GM21526 (cell line): ENCODE measurements around the gene MAPK9.

Experiments used
- ATAC-seq: cut with Tn5 transposase; IDR thresholded peaks from one replicate; pipeline ENCODE4 v1.9.1; 2021; ENCODE audit warnings: moderate library complexity; ENCODE audit not compliant: unreplicated experiment, low FRiP score

Gene MAPK9

DNA sequence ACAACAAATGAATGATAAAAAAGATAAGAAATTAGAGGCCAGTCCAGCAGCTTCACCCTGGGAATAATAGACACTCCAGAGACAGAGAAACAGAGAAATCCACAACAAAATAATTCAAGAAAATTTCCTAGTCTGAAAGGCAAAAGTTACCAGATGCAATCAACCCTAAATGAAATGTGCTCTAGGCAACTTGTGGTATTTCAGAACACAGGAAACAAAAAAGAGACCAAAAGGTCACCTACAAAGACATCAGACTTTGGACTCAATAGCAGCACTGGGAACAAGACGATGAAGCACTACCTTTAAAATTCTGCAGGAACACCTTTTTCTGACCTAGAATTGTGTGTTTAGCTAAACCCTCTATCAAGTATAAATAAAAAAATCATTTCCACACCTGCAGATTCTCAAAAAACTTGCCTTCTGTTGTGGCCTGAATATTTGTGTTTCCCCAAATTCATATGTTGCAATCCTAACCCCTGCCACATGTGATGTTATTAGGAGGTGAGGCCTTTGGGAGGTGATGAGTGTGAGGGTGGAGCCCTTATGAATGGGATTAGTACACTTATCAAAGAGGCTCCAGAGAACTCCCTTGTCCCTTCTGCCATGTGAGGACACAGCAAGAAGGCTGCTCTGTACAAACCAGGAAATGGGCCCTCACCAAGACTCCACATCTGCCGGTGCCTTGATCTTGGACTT is 5.9 kb upstream of the MAPK9 start:
- ATAC-seq: no peak

DNA sequence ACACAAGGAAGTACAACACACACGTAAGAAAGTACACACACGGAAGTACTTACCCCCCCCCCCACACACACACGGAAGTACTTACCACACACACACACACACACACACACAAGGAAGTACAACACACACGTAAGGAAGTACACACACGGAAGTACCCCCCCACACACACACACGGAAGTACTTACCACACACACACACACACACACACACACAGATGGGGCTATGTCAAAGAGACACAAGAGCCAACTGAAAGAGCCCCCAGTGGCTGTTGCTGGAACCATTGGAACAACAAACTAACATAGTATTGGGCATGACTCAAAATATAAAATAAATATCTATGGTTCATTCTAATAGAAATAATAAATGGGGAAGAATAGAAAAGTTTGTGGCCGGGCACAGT is 4.9 kb upstream of the MAPK9 start:
- ATAC-seq: no peak

DNA sequence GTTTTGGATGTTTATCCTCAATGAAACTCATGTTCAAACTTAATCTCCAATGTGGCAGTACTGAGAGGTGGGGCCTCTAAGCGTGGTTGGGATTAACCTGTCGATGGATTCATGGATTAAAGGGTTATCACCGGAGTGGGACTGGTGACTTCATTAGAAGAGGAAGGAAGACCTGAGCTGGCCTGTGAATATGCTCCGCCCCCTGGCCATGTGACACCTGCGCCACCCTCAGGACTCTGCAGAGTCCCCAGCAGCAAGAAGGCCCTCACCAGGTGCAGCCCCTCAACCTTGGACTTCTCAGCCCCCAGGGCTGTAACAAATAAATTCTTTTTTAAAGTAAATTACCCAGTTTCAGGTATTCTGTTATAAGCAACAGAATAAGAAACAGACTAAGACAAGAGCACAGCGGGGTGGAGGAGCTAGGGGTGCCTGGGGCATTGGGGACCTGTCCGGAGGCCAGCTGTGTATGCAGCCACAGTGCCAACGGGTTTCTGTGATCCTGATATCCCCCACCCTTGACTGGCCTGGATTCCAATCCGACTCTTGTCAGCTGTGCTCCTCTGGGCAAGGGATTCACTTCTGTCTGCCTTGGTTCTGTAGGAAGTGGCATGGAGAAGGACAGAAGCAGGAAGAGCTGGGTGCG is 3.2 kb upstream of the MAPK9 start:
- ATAC-seq: no peak

DNA sequence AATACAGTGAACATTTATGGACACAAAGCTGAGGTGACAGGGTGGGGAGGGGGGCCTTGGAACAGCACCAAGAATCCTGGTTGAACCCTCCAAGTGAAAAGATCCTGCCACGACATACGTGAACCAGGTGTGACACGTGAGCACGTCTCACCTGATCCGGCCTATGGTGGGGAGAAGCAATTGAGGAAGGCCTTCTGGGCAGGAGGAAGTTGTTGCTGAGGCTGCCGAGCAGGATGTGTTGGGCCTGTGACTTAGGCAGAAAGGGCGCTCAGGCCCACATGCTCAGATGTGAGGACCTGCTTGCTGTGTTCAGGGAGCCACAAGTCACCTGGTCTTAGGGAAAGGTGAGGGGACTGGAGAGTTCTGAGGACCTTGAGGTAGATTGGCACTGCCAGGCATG is 2.5 kb upstream of the MAPK9 start:
- no peak for ATAC-seq

DNA sequence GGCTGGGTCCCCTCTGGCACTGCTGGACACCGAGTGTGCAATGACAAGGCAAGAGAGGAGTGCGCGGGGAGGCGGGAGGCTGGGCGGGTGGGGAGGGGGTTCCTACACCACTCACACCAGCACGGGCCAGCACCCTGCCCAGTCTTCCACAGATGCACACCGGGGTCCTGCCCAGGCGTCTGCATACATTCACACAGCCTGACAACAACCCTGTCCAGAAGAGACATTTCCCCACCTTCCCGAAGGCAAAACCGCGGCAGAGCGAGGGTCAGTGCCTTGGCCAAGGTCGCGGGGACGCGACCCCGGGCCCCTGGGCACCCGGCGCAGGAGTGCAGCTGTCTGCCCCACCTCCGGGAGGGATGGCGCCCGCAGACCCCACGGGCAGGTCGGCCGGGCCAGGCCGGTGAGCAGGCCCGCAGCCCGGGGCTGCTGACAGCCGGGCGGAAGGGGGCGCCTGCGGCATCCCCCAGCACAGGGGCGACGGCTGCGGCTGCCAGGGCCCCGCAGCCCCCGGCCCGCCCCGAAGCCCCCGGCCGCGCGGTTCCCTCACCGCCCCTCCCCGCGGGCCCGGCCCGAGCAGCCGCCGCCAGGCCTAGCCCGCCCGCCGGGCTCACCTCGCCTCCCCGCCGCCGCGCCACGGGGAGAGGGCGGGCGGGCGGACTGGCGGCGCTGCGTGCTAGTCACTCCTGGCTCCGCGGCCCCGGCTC is 496 bp downstream of the MAPK9 start:
- peak; percentile 31 for ATAC-seq

DNA sequence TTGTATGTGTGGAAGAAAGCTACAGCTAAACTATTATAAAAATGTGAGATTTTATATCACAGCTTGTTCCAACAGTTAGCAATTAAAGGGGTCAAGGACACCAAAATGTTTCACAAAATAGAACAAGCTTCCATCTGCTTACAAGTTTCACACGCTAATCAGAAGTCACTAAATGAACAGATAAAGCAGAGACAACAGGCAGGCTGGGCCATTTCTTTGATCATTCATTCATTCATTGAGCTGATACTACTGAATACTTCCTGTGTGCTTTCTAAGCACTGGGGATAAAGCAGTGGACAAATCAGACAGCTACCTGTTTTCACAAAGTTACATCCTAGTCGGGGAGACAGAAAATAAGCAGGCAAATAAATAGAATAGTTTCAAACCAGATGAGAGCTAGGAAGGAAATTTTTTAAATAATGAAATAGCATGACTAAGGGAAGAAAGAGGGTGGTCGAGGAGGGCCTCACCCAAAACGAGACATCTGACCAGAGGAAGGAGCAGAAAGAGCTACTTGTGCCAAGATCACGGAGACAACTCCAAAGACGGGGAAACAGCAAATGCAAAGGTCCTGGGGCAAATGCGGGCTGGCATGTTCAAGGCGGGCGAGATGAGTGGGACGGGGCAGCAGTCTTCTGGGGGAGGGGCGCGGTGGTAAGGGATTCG is 1.2 kb downstream of the MAPK9 start:
- ATAC-seq: no peak

DNA sequence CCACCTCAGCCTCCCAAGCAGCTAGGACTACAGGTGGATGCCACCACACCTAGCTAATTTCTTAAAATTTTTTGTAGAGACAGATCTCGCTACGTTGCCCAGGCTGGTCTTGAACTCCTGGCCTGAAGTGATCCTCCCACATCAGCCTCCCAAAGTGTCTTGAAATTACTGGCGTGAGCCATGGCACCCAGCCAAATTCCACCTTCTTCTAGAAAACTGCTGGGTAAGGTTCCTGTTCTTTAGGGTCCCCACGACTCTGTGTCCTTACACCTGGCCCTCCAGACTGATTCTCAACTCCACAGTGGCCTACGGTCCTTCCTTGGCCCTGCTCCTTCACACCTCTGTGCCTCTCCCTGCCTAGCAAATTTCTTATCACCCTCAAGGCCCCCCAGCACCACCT is 1.9 kb downstream of the MAPK9 start:
- no peak for ATAC-seq

DNA sequence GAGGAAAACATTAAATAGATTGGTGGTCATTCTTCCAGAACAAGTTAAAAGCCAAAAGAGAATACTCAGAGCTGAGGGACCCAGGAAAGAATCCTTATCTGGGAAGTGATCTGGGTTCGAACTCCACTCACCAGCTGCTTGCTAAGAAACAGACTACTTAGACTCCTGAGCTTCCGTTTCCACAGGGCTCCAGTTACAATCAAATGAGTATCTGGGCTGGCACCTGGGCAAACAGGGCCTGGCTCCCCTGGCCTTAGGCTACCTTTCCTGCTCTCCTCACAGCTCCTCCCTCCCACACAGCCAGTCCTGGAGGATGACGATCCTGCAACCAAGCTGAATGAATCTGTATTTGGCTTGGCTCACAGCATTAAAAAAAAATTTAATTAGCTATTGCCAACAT is 2.5 kb downstream of the MAPK9 start:
- no peak for ATAC-seq

DNA sequence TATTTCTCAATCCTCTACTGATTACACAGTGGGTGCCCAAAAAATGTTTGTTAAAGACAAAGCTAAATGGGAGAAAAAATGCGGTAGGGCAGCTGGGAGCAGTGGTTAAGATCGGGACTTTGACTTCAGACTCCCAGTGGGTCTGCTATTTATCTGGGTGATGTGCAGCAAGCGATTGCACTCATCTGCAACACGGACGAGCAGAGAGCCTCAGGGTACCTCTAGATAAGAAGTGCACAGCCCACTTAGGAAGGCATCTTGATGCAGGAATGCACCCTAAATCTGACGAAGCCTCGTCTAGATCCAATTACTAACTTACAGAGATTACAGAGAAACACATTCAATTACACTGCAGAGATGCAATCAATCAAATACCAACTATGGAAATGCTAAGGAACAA is 4.0 kb downstream of the MAPK9 start:
- no peak for ATAC-seq

DNA sequence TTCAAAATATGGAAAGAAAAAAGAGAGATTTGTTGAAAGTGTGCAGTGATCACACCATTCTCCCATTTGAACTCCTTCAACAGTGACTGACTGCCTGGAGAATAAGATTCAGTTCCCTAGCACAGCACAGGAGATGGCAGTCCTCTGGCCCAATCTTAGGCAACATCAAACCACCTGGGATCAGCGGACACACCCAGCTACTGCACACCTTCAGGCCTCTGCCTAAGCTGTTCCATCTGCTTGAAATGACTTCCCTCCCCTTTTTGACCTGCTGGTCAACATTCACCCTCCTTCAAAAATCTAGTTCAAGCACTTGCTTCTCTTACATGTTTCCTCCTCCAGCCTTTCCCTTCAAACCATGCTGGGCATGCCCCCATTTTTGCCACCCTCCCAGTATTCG is 4.5 kb downstream of the MAPK9 start:
- no peak for ATAC-seq

DNA sequence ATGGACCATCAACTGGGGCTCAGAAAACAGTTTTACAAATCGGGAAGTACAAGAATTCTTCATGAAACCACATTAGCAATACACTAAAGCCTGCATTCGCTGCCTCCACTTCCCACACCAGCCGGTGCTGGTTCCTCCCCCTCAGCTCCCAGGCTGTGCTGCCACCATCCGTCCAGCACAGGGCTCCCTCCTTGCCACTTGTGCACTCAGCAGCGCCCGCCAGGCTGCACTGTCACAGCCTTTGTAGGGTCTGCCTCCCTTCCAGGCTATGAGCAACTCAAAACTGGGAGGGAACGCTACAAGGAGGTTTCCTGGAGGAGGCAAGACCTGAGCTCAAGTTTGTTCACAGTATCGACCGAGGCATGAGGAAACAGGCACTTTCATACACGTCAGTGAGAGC is 7.7 kb downstream of the MAPK9 start:
- no peak for ATAC-seq

DNA sequence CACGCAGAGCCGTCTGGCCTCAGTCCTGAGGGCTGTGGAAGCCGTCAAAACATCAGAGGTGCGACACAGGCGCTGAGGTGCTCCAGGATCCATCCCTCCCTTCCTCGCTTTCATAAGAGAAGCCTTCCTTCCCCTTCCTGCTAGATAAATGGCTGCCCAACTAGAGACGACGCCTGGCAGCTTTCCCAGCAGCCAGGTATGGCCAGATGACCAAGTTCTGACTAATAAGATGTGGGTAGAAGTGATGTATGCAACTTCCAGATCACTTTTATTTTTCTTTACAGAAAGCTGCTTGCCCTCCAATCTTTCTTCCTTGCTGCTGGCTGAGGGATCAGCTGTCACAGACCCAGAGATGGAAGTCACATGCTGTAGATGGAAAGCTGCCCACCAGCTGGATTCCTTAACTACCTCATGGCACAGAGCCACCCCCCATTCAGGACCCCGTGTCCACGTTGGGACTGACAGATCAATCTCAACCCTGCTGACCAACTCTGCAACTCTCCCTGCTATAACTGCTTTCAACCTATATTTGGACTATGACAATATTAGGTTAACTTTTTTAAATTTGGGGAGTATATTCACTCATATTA is 8.8 kb downstream of the MAPK9 start:
- ATAC-seq: no peak

DNA sequence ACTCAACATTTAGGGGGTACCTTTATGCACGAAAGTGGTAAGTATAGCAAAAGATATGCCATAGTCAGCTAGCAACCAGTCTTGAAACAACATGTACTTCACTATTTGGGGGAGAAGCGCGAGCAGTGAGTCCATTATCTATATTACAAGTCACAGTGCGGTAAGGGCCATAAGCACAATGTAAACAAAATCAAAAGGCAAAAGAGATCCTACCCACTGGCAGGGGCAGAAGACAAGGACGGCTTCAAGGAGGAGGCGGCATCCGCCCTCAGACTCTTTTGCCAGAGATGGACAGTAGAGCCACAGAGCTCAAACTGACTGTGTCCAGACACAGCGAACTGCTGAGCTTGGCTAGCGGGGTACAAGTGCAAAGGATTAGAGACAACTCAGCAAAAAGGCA is 9.6 kb downstream of the MAPK9 start:
- no peak for ATAC-seq

DNA sequence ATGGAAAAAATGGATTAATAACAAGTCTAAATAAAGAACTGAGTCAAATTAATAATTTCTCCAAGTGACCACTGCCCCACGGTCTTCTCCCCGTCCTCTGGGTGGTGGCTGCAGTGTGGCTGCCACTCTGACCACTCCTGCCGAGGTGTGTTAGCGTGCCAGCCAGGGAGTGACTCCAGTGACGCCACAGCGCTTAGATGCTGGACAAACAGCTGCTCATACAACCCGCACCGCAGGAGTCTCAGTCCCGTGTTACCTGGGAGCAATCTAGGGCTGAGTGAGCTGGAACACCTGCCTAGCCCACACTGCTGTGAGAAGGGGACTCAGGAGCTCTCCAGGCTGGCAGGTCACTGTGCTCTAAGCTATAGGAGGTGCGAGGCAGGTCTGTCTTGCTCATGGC is 10.2 kb downstream of the MAPK9 start:
- ATAC-seq: no peak

DNA sequence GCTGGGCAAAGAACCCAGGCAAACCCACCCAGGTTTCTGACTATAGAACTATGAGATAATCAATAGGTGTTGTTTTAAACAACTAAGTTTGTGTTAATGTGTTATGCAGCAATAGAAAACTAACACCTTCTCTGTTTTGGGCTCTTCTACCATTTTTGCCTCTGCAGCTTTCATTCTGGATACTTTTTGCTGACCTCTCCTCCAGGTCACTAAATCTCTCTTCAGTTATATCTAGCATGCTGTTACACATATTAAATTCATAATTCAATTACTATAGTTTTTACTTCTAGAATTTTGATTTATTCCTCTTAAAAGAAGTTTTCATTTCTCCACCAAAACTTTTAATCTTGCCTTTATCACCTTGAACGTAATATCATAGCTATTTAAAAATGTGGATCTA is 17.2 kb downstream of the MAPK9 start:
- ATAC-seq: no peak

DNA sequence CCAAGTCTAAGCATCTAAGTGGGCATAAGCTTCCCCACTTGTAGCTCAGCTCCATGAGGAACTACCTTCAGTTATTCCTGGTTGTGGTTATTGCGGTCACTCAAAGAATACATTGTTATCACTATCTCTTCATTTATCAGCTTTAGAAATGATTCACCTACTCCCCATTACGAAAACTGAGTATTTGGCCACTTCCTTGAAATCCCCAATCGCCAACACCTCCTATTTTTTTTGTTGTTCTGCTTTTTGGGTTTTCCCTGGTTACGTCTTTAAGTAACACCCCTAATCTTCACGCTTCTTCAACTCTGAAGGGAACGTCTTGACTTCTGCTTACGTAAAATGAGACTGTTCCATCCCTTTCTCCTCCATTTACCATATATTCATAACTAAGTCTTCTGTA is 20.7 kb downstream of the MAPK9 start:
- no peak for ATAC-seq

DNA sequence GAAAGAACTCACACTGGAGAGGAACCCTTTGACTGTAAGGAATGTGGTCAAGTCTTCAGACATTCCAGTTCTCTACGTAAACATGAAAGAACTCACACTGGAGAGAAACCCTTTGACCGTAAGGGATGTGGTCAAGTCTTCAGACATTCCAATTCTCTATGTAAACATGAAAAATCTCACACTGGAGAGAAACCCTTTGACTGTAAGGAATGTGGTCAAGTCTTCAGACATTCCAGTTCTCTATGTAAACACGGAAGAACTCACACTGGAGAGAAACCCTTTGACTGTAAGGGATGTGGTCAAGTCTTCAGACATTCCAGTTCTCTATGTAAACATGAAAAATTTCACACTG is 32.6 kb downstream of the MAPK9 start:
- ATAC-seq: no peak

DNA sequence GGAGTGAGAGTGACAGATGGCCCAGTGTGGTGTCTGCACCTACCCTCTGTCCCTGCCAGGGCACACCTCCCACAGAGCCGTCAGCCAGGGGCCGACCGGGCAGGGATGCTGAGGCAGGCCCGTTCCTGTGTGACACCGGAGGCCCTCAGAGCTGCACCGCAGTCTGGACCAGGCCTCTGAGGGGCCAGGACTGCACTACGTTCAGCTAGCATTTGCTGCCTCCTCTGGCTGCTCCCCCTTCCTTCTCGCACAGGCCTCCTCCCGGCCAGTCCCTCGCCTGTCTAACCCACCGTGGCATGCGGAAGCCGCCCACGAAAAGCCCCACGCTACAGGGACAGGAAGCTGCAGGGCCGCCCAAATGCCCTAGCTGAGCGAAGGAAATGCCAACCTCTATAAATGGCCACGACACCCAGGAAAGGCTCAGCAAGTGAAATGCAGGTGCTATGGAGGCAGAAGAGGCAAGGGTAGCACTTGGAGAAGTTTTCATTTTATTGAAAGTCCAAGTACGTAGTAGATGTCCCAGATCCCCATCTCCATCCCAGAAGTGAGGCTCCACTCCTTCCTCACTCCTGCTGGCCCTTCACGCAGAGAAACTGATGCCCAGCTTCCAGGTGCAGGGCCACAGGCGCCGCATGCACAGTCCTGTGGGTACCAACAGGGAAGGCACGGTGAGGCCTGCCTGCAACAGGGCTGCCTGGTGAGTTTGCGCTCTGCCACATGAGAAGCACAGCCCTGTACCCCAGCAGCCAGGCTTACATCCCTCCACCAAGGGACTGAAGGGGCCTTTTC is 38.7 kb downstream of the MAPK9 start:
- no peak for ATAC-seq

DNA sequence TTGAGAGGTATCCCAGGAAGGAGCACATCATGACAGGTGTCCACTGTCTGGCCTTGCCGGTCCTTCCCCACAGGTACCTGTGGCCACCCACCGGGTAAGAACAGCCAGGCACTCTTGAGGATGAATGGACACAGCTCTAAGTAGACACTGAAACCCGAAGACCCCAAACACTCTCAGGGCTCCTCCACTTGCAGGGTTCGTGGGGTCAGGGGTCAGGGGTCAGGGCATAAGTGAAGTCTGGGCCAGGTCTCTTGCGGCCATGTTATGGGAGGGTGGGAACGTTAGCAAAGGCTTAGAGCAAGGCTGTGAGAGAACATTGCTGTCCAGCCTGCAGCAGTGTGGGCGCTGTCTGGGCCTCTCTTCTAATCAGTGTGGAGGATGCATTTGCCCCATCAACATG is 40.0 kb downstream of the MAPK9 start:
- no peak for ATAC-seq

DNA sequence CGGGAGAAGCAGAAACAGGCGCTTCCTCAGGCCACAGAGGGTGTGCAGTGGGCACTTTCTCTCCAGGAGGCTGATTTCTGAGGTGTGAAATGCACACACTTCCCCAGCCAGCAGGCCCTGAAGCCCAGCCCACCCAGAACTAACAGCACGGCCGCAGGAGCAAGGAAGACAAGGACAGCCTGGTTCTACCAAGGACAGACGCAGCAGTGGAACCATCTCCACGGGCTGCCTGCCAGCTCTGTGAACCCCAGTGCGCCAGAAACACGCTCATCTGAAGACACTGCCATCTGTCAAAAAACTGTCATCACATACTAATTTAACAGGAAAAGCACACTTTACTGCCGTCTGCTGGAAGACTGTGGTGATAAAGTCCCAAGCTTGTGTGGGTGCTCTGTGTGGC is 40.7 kb downstream of the MAPK9 start:
- no peak for ATAC-seq
